ENCODE data around the gene TEX13A.

DNA sequence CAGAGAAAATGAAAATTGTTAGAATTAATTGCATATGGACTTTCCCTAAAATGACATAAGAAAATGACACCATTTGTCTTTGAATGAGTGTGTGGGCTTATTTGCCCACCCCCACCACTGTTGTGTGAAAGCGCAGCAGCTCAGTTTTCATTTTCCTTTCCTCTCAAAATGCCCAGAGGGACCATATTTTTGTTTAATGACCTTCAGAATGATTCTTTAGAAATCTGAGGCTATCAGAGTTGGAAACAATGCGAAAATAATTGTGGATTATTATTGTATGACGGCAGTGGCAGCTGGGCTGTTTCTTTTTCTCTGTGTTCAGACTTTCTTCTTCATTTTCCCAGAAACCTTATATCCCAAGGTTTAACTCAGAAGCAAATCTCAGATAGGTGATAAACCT is 44.6 kb upstream of the TEX13A start:
- TF ChIP-seq, protein P1, sequence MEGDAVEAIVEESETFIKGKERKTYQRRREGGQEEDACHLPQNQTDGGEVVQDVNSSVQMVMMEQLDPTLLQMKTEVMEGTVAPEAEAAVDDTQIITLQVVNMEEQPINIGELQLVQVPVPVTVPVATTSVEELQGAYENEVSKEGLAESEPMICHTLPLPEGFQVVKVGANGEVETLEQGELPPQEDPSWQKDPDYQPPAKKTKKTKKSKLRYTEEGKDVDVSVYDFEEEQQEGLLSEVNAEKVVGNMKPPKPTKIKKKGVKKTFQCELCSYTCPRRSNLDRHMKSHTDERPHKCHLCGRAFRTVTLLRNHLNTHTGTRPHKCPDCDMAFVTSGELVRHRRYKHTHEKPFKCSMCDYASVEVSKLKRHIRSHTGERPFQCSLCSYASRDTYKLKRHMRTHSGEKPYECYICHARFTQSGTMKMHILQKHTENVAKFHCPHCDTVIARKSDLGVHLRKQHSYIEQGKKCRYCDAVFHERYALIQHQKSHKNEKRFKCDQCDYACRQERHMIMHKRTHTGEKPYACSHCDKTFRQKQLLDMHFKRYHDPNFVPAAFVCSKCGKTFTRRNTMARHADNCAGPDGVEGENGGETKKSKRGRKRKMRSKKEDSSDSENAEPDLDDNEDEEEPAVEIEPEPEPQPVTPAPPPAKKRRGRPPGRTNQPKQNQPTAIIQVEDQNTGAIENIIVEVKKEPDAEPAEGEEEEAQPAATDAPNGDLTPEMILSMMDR (IDR thresholded peaks at IDR 0.05 in 2 of 3, conservative IDR thresholded peaks at IDR 0.05 in 1 of 3; ENCODE audit: control insufficient read depth in 2 of 3, extremely low read depth in 1 of 3, insufficient read depth in 1 of 3, low read depth in 3 of 3, low read length in 3 of 3) = no peak
- no peak for TF ChIP-seq HDGF (IDR thresholded peaks at IDR 0.05)
- TF ChIP-seq POLR2A (IDR thresholded peaks at IDR 0.05; ENCODE audit: low read depth, low read length) = no peak
- TF ChIP-seq, protein P2, sequence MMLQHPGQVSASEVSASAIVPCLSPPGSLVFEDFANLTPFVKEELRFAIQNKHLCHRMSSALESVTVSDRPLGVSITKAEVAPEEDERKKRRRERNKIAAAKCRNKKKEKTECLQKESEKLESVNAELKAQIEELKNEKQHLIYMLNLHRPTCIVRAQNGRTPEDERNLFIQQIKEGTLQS (IDR thresholded peaks at IDR 0.05; ENCODE audit: borderline replicate concordance, extremely low read depth, low read depth, low read length) = no peak
- TF ChIP-seq SIN3A (IDR thresholded peaks at IDR 0.05; ENCODE audit: low read depth, low read length) = no peak
- no peak for TF ChIP-seq HDAC2 (IDR thresholded peaks at IDR 0.05)
- TF ChIP-seq POLR2AphosphoS5 (IDR thresholded peaks at IDR 0.05; ENCODE audit: low read length) = no peak
- TF ChIP-seq EZH2 (IDR thresholded peaks at IDR 0.05; ENCODE audit: borderline replicate concordance, control insufficient read depth, low read depth, low read length) = no peak
- TF ChIP-seq, protein P3, sequence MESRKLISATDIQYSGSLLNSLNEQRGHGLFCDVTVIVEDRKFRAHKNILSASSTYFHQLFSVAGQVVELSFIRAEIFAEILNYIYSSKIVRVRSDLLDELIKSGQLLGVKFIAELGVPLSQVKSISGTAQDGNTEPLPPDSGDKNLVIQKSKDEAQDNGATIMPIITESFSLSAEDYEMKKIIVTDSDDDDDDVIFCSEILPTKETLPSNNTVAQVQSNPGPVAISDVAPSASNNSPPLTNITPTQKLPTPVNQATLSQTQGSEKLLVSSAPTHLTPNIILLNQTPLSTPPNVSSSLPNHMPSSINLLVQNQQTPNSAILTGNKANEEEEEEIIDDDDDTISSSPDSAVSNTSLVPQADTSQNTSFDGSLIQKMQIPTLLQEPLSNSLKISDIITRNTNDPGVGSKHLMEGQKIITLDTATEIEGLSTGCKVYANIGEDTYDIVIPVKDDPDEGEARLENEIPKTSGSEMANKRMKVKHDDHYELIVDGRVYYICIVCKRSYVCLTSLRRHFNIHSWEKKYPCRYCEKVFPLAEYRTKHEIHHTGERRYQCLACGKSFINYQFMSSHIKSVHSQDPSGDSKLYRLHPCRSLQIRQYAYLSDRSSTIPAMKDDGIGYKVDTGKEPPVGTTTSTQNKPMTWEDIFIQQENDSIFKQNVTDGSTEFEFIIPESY (IDR thresholded peaks at IDR 0.05) = no peak
- TF ChIP-seq EP300 (IDR thresholded peaks at IDR 0.05; ENCODE audit: borderline replicate concordance in 1 of 2, control insufficient read depth in 1 of 2, low read depth in 2 of 2, low read length in 2 of 2) = no peak
- no peak for TF ChIP-seq SMC3 (IDR thresholded peaks at IDR 0.05; ENCODE audit: borderline replicate concordance, low read length)
